GM12874 (cell line): Measurements from ENCODE around the gene C2orf49.

Experiments used
- TF ChIP-seq, protein P1 (sequence below): IDR thresholded peaks from 2 replicates; pipeline ENCODE4 v1.5.1; 2011; ENCODE audit warnings: low read depth, mild to moderate bottlenecking, control low read depth, low read length, moderate library complexity; ENCODE audit not compliant: insufficient read depth

The C2orf49 gene

DNA sequence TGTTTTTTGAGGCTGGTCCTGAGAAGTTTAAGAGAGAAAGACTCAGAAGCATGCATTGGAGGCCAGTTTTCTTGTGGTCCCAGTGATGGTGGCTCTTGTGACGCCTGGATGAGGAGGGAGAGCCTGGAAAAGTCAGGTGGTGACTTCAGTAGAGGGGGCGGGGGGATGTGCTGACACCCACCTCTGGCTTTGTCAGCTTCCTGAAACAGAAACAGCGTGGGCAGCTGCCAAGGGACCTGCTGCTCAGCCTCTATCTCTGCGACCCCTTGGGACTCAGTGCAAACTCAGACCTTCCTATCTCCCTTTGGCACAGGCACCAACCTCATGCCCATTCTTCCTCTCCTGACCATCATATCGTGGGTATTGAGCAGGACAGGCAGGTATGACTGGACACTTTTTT, 14.2 kb upstream of the C2orf49 start:
- TF ChIP-seq, protein P1, sequence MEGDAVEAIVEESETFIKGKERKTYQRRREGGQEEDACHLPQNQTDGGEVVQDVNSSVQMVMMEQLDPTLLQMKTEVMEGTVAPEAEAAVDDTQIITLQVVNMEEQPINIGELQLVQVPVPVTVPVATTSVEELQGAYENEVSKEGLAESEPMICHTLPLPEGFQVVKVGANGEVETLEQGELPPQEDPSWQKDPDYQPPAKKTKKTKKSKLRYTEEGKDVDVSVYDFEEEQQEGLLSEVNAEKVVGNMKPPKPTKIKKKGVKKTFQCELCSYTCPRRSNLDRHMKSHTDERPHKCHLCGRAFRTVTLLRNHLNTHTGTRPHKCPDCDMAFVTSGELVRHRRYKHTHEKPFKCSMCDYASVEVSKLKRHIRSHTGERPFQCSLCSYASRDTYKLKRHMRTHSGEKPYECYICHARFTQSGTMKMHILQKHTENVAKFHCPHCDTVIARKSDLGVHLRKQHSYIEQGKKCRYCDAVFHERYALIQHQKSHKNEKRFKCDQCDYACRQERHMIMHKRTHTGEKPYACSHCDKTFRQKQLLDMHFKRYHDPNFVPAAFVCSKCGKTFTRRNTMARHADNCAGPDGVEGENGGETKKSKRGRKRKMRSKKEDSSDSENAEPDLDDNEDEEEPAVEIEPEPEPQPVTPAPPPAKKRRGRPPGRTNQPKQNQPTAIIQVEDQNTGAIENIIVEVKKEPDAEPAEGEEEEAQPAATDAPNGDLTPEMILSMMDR: no peak

DNA sequence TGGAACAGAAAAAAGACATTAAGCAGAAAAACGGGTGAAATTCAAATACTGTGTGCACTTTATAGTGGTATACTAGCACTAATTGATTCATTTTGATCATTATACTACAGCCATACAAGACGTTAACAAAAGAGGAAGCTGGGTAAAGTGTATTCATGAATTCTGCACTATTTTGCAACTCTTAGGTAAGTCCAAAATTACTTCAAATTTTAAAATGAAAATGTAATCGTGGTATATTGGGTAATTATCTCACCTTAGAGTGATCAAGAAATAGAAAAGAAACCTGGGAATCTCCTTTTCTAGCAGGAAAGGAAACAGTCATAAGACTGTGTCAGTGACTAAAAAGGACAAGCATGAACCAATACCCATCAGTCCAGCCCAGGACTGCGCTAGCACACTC, 13.2 kb upstream of the C2orf49 start:
- TF ChIP-seq, protein P1: no peak

DNA sequence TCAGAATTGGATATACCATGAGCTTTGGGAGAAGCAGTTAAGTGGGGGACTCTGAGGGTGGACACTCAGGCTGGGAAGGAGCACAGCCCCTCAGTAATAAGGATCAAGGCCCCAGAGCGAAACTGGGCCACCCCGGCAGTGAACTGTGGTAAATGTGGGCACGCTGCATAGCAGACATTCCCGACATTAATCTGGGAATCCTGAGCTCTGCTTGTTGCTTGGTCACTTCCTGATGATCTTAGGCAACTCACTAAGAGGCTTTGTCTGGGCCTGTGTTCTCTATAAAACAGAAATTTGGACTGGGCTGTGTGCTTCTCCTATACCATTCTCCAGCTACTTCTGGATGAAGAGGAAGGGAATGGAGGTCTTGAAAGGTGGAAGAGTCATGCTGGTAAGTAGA, 12.6 kb upstream of the C2orf49 start:
- TF ChIP-seq, protein P1: no peak

DNA sequence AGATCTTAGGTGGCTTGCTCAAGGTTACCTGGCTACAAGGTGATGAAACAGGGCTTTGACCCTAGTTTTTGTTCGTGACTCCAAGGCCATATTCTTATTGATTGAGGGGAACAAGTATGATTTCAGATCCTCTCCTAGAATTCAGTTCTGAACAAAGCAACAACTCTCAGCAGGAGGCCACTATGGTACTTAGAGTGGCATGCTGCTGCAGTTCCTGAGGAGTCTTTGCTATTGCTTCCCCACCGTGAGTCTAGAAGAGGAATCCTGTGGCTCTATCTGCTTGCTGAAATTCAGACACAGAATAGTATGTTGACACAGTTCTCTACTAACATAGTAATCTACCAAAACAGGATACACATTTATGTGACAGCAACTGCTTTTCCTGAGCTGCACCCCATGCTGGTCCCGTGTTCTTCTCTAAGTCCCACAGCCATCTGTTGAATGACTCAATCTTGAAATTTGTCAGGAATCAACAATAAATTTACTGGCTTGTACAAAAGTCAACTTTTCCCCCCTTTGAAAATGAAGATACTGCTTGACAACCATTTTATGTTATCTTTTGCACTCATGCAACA, 11.9 kb upstream of the C2orf49 start:
- TF ChIP-seq, protein P1: no peak

DNA sequence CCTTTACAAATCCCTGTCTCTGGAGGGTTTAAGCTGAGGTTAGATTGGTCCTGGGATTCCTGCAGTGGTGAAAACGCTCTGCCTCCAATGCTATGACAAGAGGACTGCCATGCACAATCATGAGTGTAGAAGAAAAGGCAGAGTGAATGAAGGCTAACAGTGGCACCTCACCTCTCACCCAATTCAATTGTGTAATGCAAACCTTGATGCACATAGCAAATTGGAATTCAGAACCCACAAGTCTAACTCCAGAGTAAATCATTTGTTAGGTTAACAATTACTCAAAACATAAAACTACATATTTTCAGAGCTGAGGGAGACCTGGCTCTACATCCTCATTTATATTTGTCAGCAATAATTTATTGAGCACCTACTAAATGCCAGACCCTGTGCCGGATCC, 9.7 kb upstream of the C2orf49 start:
- TF ChIP-seq, protein P1: no peak

DNA sequence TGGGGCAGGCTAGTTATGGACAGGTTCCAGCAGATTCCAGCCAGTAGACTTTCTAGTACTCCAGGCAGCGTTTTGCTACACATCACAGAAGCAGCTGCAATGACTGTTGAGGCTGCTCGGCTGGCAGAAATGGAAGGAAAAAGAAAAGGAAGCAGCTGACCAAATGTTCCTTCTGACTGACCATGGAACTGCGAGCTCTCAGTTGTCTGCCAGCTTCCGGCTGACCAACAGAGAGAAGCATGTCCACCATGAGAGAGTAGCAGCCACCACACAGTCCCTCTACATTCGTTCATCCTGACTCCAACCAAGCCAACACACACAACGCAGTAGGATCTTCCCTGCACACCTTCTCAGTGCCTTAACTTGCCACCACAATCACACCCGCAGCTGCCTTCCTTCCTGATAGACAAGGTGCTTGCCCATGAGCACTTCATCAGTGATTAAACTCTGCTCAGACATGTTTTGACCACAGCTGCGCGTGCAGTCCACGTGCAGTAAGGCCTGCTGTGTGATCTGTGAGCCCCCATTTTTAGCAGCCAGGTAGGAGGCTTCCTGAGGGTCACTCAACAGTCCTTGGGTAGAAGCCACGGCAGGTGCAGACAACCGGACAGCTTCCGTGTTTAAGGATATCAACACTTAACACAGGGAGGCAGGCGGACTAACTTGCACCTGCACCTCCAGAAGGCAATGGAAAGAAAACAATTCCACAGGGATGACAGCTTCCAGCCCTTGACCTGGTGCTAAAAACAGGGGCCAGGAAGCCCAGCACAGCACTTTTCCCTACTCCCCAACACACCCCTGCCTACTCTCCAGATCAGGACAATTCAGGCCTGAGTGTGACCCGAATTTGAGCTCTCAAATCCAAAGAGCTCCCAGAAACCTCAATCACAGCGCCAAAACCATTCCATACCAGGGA, 8.8 kb upstream of the C2orf49 start:
- TF ChIP-seq, protein P1: no peak

DNA sequence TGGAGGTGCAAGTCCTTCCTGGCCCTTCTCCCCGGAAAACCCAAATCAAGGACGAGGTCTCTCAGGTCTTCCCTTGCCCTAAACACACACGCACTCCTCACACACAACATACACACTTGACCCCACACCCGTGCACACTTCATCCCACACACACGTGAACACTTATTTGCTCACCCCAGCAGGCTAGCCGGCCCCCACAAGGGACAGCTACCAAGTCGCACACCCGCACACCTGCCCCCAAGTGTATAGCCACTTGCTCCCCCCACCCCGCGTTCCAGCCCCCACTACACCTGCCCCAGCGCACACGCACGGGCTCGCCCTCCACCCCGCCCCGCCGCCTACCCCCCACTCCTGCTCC, 8.2 kb upstream of the C2orf49 start:
- TF ChIP-seq, protein P1: no peak
